Measurements from ENCODE around the gene TET2. TPM values are rescaled to one million over a fixed set of nuclear protein-coding genes. Genes with fewer than 3 reads are reported as not detected.
A peak's percentile ranks its signal among the peaks of the same experiment; 100 is the strongest.

TET2 gene
- 42.3 TPM for total RNA-seq

GRCh38 chr4:105146276-105147015, at the start of gene TET2:
TSS of gene TET2 (plus strand) at chr4:105146876. CDS start at chr4:105233943, 87,067 bp downstream.
- peak; percentile 83 for DNase-seq

DNA sequence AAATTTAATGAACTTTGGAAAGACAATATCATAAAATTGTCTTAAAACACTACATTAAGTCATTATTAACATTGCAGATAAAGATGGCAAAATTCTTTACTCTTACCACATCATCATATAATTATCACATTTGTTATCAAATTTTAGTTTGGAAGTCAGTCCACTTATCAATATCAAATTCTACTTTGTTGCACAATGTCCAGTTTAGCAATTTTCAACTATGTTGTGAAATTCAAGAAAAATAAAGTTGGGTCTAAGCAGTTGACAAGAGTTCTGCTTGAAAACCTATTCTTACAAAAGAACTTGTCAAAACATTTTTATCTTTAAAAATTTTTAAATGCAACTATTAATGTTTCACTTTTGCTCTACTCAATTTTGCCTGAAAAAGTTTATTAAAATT, 44.7 kb upstream of the TET2 start:
- no peak for DNase-seq

- DNase-seq, result no peak
Measured at GRCh38 chr4:105106426-105106825, 40.2 kb upstream of the TET2 start.

DNA sequence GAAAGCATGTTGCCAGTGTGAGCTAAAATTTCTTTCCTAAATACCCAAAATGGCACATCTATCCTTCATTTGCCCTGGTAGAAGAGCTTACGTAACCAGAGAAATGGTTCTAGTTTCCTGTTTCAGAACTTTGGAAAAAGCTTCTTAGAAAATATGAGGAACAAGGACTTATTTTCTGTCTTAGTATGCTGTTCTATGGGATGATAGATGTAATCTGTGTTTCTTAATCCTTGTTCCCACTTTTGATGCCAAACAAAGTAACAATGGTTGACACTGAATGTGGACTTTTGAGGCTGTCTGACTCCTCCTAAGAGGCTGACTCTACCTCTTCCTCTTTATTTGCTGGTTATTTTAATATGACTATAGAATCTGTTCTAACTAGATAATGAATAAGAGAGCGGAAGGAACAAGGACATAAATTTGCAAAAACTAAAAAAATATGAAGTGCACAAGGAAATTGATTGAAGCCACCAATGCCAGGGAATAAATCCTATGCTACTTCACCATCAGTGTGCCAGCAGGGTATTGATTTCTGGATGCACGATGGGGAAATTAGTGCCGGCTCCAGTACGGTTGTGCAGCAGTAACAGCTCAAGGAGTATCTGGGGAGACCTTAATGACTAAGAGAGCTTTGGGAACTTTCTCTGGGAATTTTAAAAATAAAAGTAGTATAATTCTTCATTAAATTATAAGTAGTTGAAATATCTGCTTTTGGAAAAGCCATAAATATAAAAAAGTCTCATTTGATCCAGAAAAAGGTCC, 39.4 kb upstream of the TET2 start:
- DNase-seq, result no peak

- no peak for DNase-seq
Measured at GRCh38 chr4:105108971-105109370, 37.7 kb upstream of the TET2 start.

- no peak for DNase-seq
Measured at GRCh38 chr4:105112274-105112673, 34.4 kb upstream of the TET2 start.

DNA sequence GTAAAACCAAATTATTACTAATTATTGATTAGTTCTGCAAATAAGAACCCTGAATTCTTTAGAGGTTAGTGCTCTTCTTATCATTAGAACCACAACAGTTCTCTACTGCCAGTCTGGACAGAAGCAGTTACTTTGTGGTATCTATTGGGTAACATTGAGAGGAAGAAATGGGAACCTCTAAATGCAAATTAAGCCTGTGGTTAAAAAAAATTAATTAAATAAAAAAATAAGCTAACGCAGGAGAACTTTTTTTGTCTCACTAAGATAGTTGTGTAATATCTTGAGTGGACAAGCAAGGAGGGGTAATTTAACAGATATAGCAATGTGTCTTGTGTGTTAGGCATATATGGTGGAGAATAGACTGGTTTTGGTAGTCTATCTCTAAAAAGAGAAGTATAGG, 32.9 kb upstream of the TET2 start:
- no peak for DNase-seq

GRCh38 chr4:105116616-105117319, 29.9 kb upstream of the TET2 start:
- DNase-seq, result no peak

GRCh38 chr4:105119356-105119755, 27.3 kb upstream of the TET2 start:
- DNase-seq, result no peak

DNA sequence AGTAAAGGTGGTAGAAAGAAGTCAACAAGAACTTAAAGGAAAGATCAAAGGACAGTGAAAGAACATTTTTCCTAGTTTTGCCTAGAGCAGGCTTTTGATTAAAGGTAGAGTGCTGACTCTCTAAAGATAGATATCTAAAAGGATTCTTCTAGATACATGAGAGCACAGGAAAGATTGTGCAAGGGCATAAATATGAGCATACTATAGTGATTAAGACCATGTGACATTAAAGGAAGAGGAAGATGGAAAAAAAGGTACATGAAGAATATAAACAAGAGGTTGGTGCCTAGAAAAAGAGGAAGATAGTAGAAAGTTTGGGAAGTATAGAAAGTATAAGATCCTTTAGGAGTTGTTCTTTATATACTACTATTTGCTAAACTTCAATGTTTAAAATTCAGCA, 26.1 kb upstream of the TET2 start:
- no peak for DNase-seq

GRCh38 chr4:105122350-105122749, 24.3 kb upstream of the TET2 start:
- no peak for DNase-seq

GRCh38 chr4:105126311-105127169, 20.1 kb upstream of the TET2 start:
- no peak for DNase-seq

DNA sequence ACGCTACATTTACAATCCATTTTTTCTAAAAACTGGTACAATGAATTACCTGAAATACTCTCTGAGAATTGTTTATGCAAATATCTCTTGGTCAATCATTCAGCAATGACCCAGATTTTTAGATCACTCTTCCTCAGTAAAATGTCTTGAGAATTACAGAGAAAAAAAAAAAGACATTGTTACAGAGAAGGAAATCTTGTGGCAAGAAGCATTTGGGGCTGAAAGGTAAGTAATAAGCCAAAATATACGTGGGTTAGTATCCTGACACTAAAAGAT, 19.6 kb upstream of the TET2 start:
- DNase-seq, result no peak

- no peak for DNase-seq
Measured at GRCh38 chr4:105128208-105128607, 18.5 kb upstream of the TET2 start.

GRCh38 chr4:105129286-105130040, 17.2 kb upstream of the TET2 start:
- DNase-seq, result no peak

GRCh38 chr4:105130945-105131344, 15.7 kb upstream of the TET2 start:
- no peak for DNase-seq

DNA sequence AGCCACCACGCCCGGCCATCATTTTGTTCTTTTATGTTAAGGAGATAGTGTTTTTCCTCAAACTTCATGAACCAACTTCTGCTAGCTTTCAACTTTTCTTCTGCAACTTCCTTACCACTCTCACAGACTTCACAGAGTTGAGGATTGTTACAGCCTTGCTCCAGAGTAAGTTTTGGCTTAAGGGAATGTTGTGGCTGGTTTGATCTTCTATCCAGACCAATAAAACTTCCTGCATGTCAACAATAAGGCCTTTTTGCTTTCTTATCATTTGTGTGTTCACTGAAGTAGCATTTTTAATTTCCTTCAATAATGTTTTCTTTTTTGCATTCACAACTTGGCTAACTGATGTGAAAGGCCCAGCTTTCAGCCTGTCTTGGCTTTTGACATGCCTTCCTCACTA, 12.7 kb upstream of the TET2 start:
- DNase-seq, result no peak

DNA sequence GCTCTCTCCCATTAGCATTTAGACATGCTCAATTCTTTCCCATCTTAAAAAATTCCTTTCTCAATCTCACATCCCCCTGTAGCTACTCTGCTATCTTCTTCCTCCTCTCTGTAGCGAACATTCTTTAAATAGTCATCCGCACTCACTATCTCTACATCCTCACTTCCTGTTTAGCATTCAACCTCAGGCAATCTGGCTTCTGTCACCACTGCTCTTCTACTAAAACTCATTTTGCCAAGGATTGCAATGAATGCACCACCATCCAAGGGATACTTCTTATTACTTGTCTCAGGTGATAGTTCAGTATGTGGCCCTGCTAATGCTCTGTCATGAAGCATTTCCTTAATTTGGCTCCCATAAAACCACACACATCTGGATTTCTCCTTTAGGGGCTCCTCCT, 10.9 kb upstream of the TET2 start:
- no peak for DNase-seq

DNA sequence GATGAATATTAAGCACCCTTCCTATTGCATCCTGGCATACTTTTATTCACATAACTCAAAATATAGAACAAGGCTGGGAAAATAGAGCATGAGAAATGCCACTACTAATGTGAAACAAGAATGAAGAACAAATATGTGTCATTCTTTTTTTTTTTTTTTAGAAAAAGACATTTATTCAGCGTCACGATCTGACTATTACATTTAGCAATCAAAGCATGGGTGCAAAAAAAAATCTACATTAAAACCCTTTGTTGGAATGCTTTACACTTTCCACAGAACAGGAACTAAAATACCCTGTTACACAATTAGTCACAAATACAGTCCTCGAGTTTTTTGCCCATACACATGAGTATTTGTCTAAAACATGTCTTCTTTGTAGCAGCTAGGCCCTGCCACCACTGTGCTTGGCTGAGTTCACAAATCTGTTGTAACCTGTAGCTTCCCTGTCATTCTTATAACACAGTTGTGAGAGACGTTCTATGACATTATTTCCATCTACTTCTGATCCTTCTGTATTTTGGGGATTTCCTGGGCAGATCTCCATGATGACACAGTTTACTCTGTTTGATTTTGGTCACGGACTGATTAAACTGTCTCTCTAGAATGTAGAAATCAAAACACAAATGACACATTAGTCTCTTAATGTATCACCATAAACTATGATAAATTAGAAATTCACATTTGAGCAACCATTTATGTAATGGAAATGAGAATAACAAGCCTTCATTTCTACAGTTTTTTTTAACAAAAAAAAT, 9.4 kb upstream of the TET2 start:
- no peak for DNase-seq

DNA sequence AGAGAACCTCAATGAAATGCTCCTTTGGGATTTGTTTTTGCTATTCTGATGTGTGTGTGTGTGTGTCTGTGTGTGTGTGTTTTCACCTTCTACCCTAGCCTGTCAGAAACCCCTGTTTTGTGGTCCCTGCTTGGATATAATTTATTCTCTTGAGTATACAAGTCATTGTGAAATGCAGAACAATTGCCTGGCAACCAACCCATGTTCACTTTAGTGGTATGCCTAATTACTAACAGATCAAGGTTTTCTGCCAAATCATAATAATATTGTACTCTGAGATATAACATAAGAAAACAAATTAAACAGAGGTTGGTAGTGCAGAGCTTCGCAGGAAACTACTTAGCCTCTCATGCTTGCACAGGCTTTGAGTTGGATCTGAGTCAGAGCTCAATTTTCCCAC, 7.0 kb upstream of the TET2 start:
- DNase-seq, result no peak
